ENCODE data around the gene LRRC4.

LRRC4 gene

GRCh38 chr7:128017862-128018845, 13.1 kb downstream of the LRRC4 start:
- DNase-seq, result no peak
- H3K27me3 ChIP-seq, result no peaks in the 10 kb centered on the region
- H3K4me1 ChIP-seq, result peaks cover 3% of the 10 kb centered on the region; the same call in 1 of the 2 replicates
- no peak overlapping the region for H3K4me3 ChIP-seq (ENCODE audit: low read depth, low read length)
- H3K36me3 ChIP-seq, result no peaks in the 10 kb centered on the region; the same call in 1 of the 2 replicates
- no peaks in the 10 kb centered on the region for H3K9me3 ChIP-seq
- TF ChIP-seq, protein P1, sequence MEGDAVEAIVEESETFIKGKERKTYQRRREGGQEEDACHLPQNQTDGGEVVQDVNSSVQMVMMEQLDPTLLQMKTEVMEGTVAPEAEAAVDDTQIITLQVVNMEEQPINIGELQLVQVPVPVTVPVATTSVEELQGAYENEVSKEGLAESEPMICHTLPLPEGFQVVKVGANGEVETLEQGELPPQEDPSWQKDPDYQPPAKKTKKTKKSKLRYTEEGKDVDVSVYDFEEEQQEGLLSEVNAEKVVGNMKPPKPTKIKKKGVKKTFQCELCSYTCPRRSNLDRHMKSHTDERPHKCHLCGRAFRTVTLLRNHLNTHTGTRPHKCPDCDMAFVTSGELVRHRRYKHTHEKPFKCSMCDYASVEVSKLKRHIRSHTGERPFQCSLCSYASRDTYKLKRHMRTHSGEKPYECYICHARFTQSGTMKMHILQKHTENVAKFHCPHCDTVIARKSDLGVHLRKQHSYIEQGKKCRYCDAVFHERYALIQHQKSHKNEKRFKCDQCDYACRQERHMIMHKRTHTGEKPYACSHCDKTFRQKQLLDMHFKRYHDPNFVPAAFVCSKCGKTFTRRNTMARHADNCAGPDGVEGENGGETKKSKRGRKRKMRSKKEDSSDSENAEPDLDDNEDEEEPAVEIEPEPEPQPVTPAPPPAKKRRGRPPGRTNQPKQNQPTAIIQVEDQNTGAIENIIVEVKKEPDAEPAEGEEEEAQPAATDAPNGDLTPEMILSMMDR (IDR thresholded peaks at IDR 0.05; ENCODE audit: low read depth, low read length), result no peak

DNA sequence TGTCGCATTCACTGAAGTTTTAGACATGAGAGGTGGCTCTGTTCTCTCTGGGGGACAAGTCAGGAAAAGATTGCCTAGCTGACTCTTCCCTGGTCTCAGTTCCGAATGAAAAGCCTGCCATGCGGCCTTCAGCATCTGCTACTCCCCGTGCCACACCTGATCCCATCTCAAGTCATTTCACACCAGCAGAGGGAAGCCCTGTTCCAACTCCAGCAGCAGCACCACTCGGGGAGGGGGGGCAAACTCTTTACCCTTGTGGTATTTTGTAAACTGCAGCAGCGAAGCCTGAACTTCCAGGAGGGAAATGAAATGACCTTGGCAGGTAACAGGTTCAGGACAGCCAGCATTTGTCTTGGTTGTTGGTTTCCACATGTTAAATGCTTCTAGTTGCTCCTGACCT, 13.8 kb downstream of the LRRC4 start:
- TF ChIP-seq, protein P1 (IDR thresholded peaks at IDR 0.05; ENCODE audit: low read depth, low read length), result no peak
- H3K4me1 ChIP-seq, result peaks cover 3% of the 10 kb centered on the region; the same call in 1 of the 2 replicates
- H3K4me3 ChIP-seq (ENCODE audit: low read depth, low read length), result no peak overlapping the region
- H3K27me3 ChIP-seq, result no peaks in the 10 kb centered on the region
- H3K36me3 ChIP-seq, result no peaks in the 10 kb centered on the region; the same call in 1 of the 2 replicates
- H3K9me3 ChIP-seq, result no peaks in the 10 kb centered on the region
- no peak for DNase-seq

- Histone ChIP-seq H3K4me1 (no peaks in the 10 kb centered on the region), H3K4me3 (ENCODE audit: low read depth, low read length) (no peak overlapping the region), H3K36me3 (no peaks in the 10 kb centered on the region; the same call in 1 of the 2 replicates), H3K27me3 (no peaks in the 10 kb centered on the region), H3K9me3 (no peaks in the 10 kb centered on the region)
- TF ChIP-seq, protein P1 (IDR thresholded peaks at IDR 0.05; ENCODE audit: low read depth, low read length), result no peak
- DNase-seq, result no peak
These were observed 16.4 kb downstream of the LRRC4 start for GRCh38 chr7:128014811-128015210.

- no peak overlapping the region for H3K4me3 ChIP-seq (ENCODE audit: low read depth, low read length)
- no peaks in the 10 kb centered on the region for H3K27me3 ChIP-seq
- no peaks in the 10 kb centered on the region for H3K9me3 ChIP-seq
- TF ChIP-seq, protein P1 (IDR thresholded peaks at IDR 0.05; ENCODE audit: low read depth, low read length), result no peak
- no peak for DNase-seq
- H3K4me1 ChIP-seq, result no peaks in the 10 kb centered on the region
- no peaks in the 10 kb centered on the region; the same call in 1 of the 2 replicates for H3K36me3 ChIP-seq
These were observed 20.0 kb downstream of the LRRC4 start for GRCh38 chr7:128011131-128011661.

- DNase-seq, result no peak
- no peaks in the 10 kb centered on the region for H3K27me3 ChIP-seq
- H3K4me3 ChIP-seq (ENCODE audit: low read depth, low read length), result no peak overlapping the region
- H3K36me3 ChIP-seq, result no peaks in the 10 kb centered on the region; the same call in 1 of the 2 replicates
- TF ChIP-seq, protein P1 (IDR thresholded peaks at IDR 0.05; ENCODE audit: low read depth, low read length), result peak; percentile 21
- H3K9me3 ChIP-seq, result no peaks in the 10 kb centered on the region
- H3K4me1 ChIP-seq, result no peaks in the 10 kb centered on the region
These were observed 20.7 kb downstream of the LRRC4 start for GRCh38 chr7:128010391-128011127.
